ENCODE measurements around the gene PPFIA4. TPM values are rescaled to one million over a fixed set of nuclear protein-coding genes. Genes with fewer than 3 reads are reported as not detected.

Gene PPFIA4
- total and polyA plus RNA-seq, 9 of the 15 experiments (the other 6 are each of a cell fraction or from before 2014, with no cell fraction given) = 0.07 to 12.0 (median 0.70) TPM

DNA sequence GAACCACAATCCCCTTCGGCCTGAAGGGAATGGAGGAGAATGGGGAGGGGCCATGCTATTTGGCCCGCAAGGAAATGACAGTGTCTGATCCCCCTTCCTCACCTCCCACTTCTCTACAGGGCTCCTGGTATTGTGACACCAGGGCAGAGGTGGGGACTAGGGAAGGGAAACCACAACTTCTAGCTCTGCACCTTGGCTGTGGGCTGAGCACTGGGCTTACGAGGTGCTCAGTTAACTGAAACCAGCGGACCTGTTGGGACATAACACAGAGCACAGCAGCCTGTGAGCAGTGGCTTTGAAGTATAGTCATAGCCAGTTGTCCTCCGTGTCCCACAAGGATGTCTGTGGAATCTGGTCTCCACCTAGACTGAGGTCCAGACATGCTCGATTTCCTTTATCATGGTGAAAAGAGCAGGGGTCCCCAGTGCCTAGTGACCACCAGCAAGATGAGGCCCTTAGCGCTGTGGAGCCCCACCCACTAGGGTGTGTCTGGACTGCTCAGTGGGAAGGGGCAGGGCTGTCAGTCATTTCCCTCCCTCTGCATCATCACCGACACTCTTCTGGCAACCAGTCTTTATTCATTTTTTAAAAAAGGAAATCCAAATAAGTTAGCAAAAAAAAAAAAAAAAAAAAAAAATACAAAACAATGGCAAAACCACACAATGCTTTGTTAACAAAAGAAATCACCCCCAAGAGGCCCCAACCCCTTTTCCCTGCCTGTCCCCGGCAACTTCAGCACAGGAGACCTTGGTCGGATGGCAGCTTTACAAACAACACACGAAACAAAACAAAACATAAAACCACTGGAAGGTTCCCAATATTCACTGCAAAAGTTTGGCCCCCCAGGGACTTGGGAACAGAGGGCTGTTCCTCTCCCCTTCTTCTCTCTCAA lies 56.5 kb downstream of the PPFIA4 start:
- intact Hi-C loops (cut with micrococcal nuclease) (no loop called here), in situ Hi-C loops (cut with MboI) (no loop called here)
- Histone ChIP-seq H3K27me3 (ENCODE audit: control insufficient read depth in 2 of 2, insufficient read depth in 2 of 2, low read length in 2 of 2) (peaks cover 35 to 66% of the 10 kb centered on the region in 2 experiments), H2AFZ (ENCODE audit: low read depth, low read length) (no peak overlapping the region), H3K9me1 (ENCODE audit: control insufficient read depth, insufficient read depth, low read length) (no peaks in the 10 kb centered on the region), H4K20me1 (replicated peaks; ENCODE audit: control insufficient read depth, insufficient read depth, low read length) (peaks cover 13% of the 10 kb centered on the region), H3K9ac (ENCODE audit: insufficient read depth in 1 of 2, low read depth in 2 of 2, low read length in 2 of 2) (no peak overlapping the region), H3K4me3 (no peak overlapping the region), H3K4me1 (replicated peaks in 1 of 2; ENCODE audit: control insufficient read depth in 2 of 2, insufficient read depth in 2 of 2, low read length in 2 of 2) (peaks cover 0 to 12% of the 10 kb centered on the region in 2 experiments; a peak in 3 of 5 replicates), H3K79me2 (ENCODE audit: control insufficient read depth, insufficient read depth, low read length) (no peaks in the 10 kb centered on the region), H3K36me3 (ENCODE audit: control insufficient read depth, insufficient read depth, low read length) (no peaks in the 10 kb centered on the region), H3K27ac (ENCODE audit: extremely low read depth, low read depth, low read length) (no peak overlapping the region), H3K9me3 (replicated peaks; ENCODE audit: control insufficient read depth, insufficient read depth, low read depth, low read length) (no peaks in the 10 kb centered on the region), H3K4me2 (ENCODE audit: insufficient read depth, low read length) (peak overlapping the region; percentile 27; the same call in 1 of the 2 replicates)
- ChIA-PET POLR2A (interaction anchor here (0.6 to 1.1 kb wide), 3 partner anchors 29 to 186 kb away, joined by 3 read pairs; no protein-coding TSS in a partner anchor), CTCF (ENCODE audit: low intra/inter-chr PET ratio) (interaction anchor here (0.6 to 0.7 kb wide), 3 partner anchors 134 to 517 kb away, joined by 3 to 5 read pairs (median 3); no protein-coding TSS in a partner anchor)
- BruUV-seq (replicated peaks) = no TSS peak
- peak in 2 of 4 experiments; percentile 45 to 46 for DNase-seq (ENCODE audit: extremely low read depth in 1 of 4, low spot score in 3 of 4)
- TF ChIP-seq, protein P1, sequence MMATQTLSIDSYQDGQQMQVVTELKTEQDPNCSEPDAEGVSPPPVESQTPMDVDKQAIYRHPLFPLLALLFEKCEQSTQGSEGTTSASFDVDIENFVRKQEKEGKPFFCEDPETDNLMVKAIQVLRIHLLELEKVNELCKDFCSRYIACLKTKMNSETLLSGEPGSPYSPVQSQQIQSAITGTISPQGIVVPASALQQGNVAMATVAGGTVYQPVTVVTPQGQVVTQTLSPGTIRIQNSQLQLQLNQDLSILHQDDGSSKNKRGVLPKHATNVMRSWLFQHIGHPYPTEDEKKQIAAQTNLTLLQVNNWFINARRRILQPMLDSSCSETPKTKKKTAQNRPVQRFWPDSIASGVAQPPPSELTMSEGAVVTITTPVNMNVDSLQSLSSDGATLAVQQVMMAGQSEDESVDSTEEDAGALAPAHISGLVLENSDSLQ (IDR thresholded peaks at IDR 0.05) = peak; percentile 91
- TF ChIP-seq NFIX (CRISPR knock-in tag; IDR thresholded peaks at IDR 0.05; ENCODE audit: low read depth) (no peak), TEAD2 (tag; IDR thresholded peaks at IDR 0.05) (no peak)
- TF ChIP-seq, protein P2, sequence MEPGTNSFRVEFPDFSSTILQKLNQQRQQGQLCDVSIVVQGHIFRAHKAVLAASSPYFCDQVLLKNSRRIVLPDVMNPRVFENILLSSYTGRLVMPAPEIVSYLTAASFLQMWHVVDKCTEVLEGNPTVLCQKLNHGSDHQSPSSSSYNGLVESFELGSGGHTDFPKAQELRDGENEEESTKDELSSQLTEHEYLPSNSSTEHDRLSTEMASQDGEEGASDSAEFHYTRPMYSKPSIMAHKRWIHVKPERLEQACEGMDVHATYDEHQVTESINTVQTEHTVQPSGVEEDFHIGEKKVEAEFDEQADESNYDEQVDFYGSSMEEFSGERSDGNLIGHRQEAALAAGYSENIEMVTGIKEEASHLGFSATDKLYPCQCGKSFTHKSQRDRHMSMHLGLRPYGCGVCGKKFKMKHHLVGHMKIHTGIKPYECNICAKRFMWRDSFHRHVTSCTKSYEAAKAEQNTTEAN (CRISPR knock-in tag; IDR thresholded peaks at IDR 0.05) = no peak
- TF ChIP-seq, protein P3, sequence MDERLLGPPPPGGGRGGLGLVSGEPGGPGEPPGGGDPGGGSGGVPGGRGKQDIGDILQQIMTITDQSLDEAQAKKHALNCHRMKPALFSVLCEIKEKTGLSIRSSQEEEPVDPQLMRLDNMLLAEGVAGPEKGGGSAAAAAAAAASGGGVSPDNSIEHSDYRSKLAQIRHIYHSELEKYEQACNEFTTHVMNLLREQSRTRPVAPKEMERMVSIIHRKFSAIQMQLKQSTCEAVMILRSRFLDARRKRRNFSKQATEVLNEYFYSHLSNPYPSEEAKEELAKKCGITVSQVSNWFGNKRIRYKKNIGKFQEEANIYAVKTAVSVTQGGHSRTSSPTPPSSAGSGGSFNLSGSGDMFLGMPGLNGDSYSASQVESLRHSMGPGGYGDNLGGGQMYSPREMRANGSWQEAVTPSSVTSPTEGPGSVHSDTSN (CRISPR knock-in tag; IDR thresholded peaks at IDR 0.05; ENCODE audit: low read depth) = peak; percentile 28; the same call in 1 of the 2 replicates
- TF ChIP-seq, protein P3 (tag; conservative IDR thresholded peaks at IDR 0.05; ENCODE audit: low read depth) = peak; percentile 23; the same call in 1 of the 2 replicates
- peak; percentile 45 for ATAC-seq
- 6% methylated on average over 11 of the region's 11 CpGs for WGBS (ENCODE audit: insufficient coverage, low coverage, missing lambda C conversion rate)
- peak; percentile 29 for FAIRE-seq
